HG03175 (cell line): Measurements from ENCODE around the gene TFG.
A peak's percentile ranks its signal among the peaks of the same experiment; 100 is the strongest.

Experiments
- ATAC-seq: cut with Tn5 transposase; IDR thresholded peaks from one replicate; pipeline ENCODE4 v1.9.1; 2021; ENCODE audit warnings: mild to moderate bottlenecking, moderate library complexity; ENCODE audit not compliant: unreplicated experiment

The TFG gene

GRCh38 chr3:100753846-100754245, 44.6 kb downstream of the TFG start:
- ATAC-seq = no peak

GRCh38 chr3:100754563-100755334, 45.5 kb downstream of the TFG start:
- ATAC-seq = no peak

- ATAC-seq = no peak
Observed at GRCh38 chr3:100756441-100756840, 47.1 kb downstream of the TFG start.

GRCh38 chr3:100759159-100759558, 49.9 kb downstream of the TFG start:
- no peak for ATAC-seq

GRCh38 chr3:100759950-100760349, 50.7 kb downstream of the TFG start:
- ATAC-seq = no peak

GRCh38 chr3:100760377-100760776, 51.1 kb downstream of the TFG start:
- ATAC-seq = no peak

- peak; percentile 69 for ATAC-seq
Observed at GRCh38 chr3:100761211-100761942, 52.1 kb downstream of the TFG start.

- ATAC-seq = no peak
Observed at GRCh38 chr3:100761951-100762350, 52.7 kb downstream of the TFG start.

- no peak for ATAC-seq
Observed at GRCh38 chr3:100765437-100765975, 56.2 kb downstream of the TFG start.

GRCh38 chr3:100766069-100766468, 56.8 kb downstream of the TFG start:
- ATAC-seq = no peak

GRCh38 chr3:100769693-100770092, 60.4 kb downstream of the TFG start:
- ATAC-seq = no peak

- ATAC-seq = no peak
Observed at GRCh38 chr3:100775226-100775625, 65.9 kb downstream of the TFG start.

- ATAC-seq = no peak
Observed at GRCh38 chr3:100775669-100776068, 66.4 kb downstream of the TFG start.

- no peak for ATAC-seq
Observed at GRCh38 chr3:100776097-100776729, 66.9 kb downstream of the TFG start.

GRCh38 chr3:100776746-100777145, 67.5 kb downstream of the TFG start:
- no peak for ATAC-seq

GRCh38 chr3:100777271-100777670, 68.0 kb downstream of the TFG start:
- ATAC-seq = no peak

GRCh38 chr3:100779480-100779879, 70.2 kb downstream of the TFG start:
- no peak for ATAC-seq

- no peak for ATAC-seq
Observed at GRCh38 chr3:100780071-100780622, 70.9 kb downstream of the TFG start.

- no peak for ATAC-seq
Observed at GRCh38 chr3:100781301-100781700, 72.0 kb downstream of the TFG start.

GRCh38 chr3:100782348-100782747, 73.1 kb downstream of the TFG start:
- no peak for ATAC-seq

GRCh38 chr3:100782906-100783305, 73.6 kb downstream of the TFG start:
- ATAC-seq = no peak
